ENCODE data around the gene PLXND1. TPM values are rescaled to one million over a fixed set of nuclear protein-coding genes. Genes with fewer than 3 reads are reported as not detected.

The PLXND1 gene
- total RNA-seq, 1 experiment from 2014 or later, result 47.3 TPM

DNA sequence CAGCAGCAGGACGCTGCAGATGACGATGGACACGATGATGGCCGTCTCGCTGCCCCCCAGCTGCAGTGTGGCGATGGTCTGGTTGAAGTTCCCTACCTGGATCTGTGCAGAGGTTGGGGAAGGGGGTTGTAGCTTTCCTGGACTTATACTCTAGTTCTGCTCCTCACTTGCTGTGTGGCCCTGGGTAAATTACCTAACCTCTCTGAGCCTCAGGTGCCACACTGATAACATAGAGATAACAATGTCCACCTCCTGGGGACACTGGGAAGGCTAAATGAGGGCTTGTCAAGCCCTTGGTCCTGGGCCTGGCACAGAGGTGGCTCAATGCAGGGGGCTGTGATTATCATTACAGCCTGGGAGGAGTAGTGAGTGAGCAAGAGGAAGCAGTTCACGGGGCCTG is 36.6 kb downstream of the PLXND1 start:
- H4K20me1 ChIP-seq (ENCODE audit: insufficient read depth), result no peaks in the 10 kb centered on the region
- H3K4me1 ChIP-seq (ENCODE audit: control insufficient read depth in 1 of 2, insufficient read depth in 2 of 2, low read length in 2 of 2), result no peaks in the 10 kb centered on the region
- intact Hi-C loops (cut with micrococcal nuclease), result no loop called here
- H3K27me3 ChIP-seq (ENCODE audit: insufficient read depth, low read length), result no peaks in the 10 kb centered on the region
- H3K4me2 ChIP-seq (ENCODE audit: low read length), result no peak overlapping the region
- no peak overlapping the region for H3K4me3 ChIP-seq (replicated peaks in 1 of 2; ENCODE audit: low read depth in 1 of 2, low read length in 2 of 2)
- TF ChIP-seq FOSL1 (IDR thresholded peaks at IDR 0.05; ENCODE audit: low read depth), result no peak
- TF ChIP-seq EZH2 (IDR thresholded peaks at IDR 0.05), result no peak
- DNase-seq (ENCODE audit: low read depth, low spot score) (no peak), ATAC-seq (no peak)
- no peaks in the 10 kb centered on the region for H3K9me3 ChIP-seq (ENCODE audit: control insufficient read depth in 1 of 2, insufficient read depth in 1 of 2, low read depth in 1 of 2, low read length in 2 of 2)
- no peak overlapping the region for H2AFZ ChIP-seq (ENCODE audit: low read depth, low read length, poor library complexity, severe bottlenecking)
- H3K79me2 ChIP-seq (ENCODE audit: insufficient read depth, low read length), result no peaks in the 10 kb centered on the region
- H3K27ac ChIP-seq (ENCODE audit: low read depth, low read length), result no peak overlapping the region
- H3K36me3 ChIP-seq (ENCODE audit: control insufficient read depth in 1 of 2, insufficient read depth in 2 of 2, low read length in 2 of 2), result no peaks in the 10 kb centered on the region; a peak in 1 of 4 replicates
- no peaks in the 10 kb centered on the region for H3K9me2 ChIP-seq (ENCODE audit: insufficient read depth)
- RAD21 ChIA-PET (ENCODE audit: low non-redundant PET in 1 of 2, low total read pairs in 2 of 2, uncharacterized antibody in 2 of 2, unreplicated experiment in 2 of 2), result no interaction called here
- POLR2A ChIA-PET, result no interaction called here
- CTCF ChIA-PET, result no interaction called here
- H3K9ac ChIP-seq (ENCODE audit: low read length), result no peak overlapping the region
- no TSS peak for BruUV-seq (replicated peaks)

DNA sequence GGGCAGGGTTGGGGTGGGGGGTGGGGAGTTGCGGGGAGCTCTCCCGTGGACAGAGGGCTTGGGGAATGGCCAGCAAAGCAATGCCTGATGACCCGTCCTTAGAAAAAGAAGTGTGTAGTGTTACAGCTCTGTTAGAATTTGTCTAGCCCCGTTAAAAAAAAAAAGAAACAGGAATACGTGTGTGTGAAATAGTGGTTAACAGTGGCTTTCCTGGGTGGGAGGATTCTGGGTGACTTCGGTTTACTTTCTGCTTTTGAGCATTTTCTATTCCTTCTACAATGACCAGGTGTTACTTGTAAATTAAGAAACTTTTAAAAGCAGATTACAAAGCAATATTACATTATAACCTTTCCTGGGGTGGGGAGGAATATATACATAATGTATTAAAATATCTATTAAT is 38.5 kb downstream of the PLXND1 start:
- Histone ChIP-seq H3K27me3 (ENCODE audit: insufficient read depth, low read length) (no peaks in the 10 kb centered on the region), H3K36me3 (ENCODE audit: control insufficient read depth in 1 of 2, insufficient read depth in 2 of 2, low read length in 2 of 2) (no peaks in the 10 kb centered on the region; a peak in 1 of 4 replicates), H3K4me1 (ENCODE audit: control insufficient read depth in 1 of 2, insufficient read depth in 2 of 2, low read length in 2 of 2) (no peaks in the 10 kb centered on the region), H2AFZ (ENCODE audit: low read depth, low read length, poor library complexity, severe bottlenecking) (no peak overlapping the region), H3K4me2 (ENCODE audit: low read length) (no peak overlapping the region), H3K79me2 (ENCODE audit: insufficient read depth, low read length) (no peaks in the 10 kb centered on the region), H3K9me3 (ENCODE audit: control insufficient read depth in 1 of 2, insufficient read depth in 1 of 2, low read depth in 1 of 2, low read length in 2 of 2) (no peaks in the 10 kb centered on the region), H4K20me1 (ENCODE audit: insufficient read depth) (no peaks in the 10 kb centered on the region), H3K4me3 (replicated peaks in 1 of 2; ENCODE audit: low read depth in 1 of 2, low read length in 2 of 2) (no peak overlapping the region), H3K9me2 (ENCODE audit: insufficient read depth) (no peaks in the 10 kb centered on the region), H3K27ac (ENCODE audit: low read depth, low read length) (no peak overlapping the region), H3K9ac (ENCODE audit: low read length) (no peak overlapping the region)
- TF ChIP-seq, protein P1, sequence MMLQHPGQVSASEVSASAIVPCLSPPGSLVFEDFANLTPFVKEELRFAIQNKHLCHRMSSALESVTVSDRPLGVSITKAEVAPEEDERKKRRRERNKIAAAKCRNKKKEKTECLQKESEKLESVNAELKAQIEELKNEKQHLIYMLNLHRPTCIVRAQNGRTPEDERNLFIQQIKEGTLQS (IDR thresholded peaks at IDR 0.05), result no peak
- TF ChIP-seq, protein P2, sequence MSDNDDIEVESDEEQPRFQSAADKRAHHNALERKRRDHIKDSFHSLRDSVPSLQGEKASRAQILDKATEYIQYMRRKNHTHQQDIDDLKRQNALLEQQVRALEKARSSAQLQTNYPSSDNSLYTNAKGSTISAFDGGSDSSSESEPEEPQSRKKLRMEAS (IDR thresholded peaks at IDR 0.05), result no peak
- no peak for TF ChIP-seq POLR2AphosphoS5 (IDR thresholded peaks at IDR 0.05; ENCODE audit: low read depth, low read length)
- TF ChIP-seq JUND (IDR thresholded peaks at IDR 0.05), result no peak
- intact Hi-C loops (cut with micrococcal nuclease), result no loop called here
- no peak for ATAC-seq
- RAD21 ChIA-PET (ENCODE audit: low non-redundant PET in 1 of 2, low total read pairs in 2 of 2, uncharacterized antibody in 2 of 2, unreplicated experiment in 2 of 2), result no interaction called here
- CTCF ChIA-PET, result no interaction called here
- POLR2A ChIA-PET, result no interaction called here
- no TSS peak for BruUV-seq (replicated peaks)
- DNase-seq (ENCODE audit: low read depth, low spot score), result no peak

Data from HCT116 (cell line).